NB4 (cell line): Measurements from ENCODE around the gene RCL1.

Source experiments
- DNase-seq: peaks from one replicate; pipeline ENCODE4 v3.0.0; 2010; ENCODE audit warnings: low read depth
- H3K4me3 ChIP-seq: one replicate; pipeline ENCODE4 v1.5.1; 2011; ENCODE audit warnings: mild to moderate bottlenecking, low read depth, low read length, moderate library complexity
- CTCF ChIP-seq: IDR thresholded peaks from one replicate; pipeline ENCODE4 v1.5.1; 2012; ENCODE audit warnings: low read depth, low read length
- MAX ChIP-seq: IDR thresholded peaks from 2 replicates; pipeline ENCODE4 v1.6.1; 2011; ENCODE audit warnings: low read depth, low read length
- MYC ChIP-seq: IDR thresholded peaks from 2 replicates; pipeline ENCODE4 v1.6.1; 2011; ENCODE audit warnings: low read depth, low read length
- POLR2A ChIP-seq: IDR thresholded peaks from 2 replicates; pipeline ENCODE4 v1.6.1; 2011; ENCODE audit warnings: mild to moderate bottlenecking; ENCODE audit not compliant: insufficient read length; ENCODE audit errors: extremely low read depth

Gene RCL1

GRCh38 chr9:4828761-4829160 lies 36.0 kb downstream of the RCL1 start:
- TF ChIP-seq CTCF (no peak), POLR2A (no peak), MAX (no peak), MYC (no peak)
- no peak for DNase-seq

GRCh38 chr9:4829969-4830368 lies 37.2 kb downstream of the RCL1 start:
- no peak for DNase-seq
- TF ChIP-seq MYC, result no peak
- no peak for TF ChIP-seq MAX
- no peak for TF ChIP-seq CTCF
- no peak for TF ChIP-seq POLR2A
- no peak overlapping the region for H3K4me3 ChIP-seq

More at GRCh38 chr9:4828761-4829160, 36.0 kb downstream of the RCL1 start:
- H3K4me3 ChIP-seq, result no peak overlapping the region

GRCh38 chr9:4830699-4831098 lies 38.0 kb downstream of the RCL1 start:
- TF ChIP-seq CTCF (no peak), MYC (no peak), POLR2A (no peak), MAX (no peak)
- no peak overlapping the region for H3K4me3 ChIP-seq
- no peak for DNase-seq

- no peak overlapping the region for H3K4me3 ChIP-seq
- no peak for TF ChIP-seq POLR2A
- no peak for TF ChIP-seq MAX
- TF ChIP-seq CTCF, result no peak
- TF ChIP-seq MYC, result no peak
- no peak for DNase-seq
Measured at GRCh38 chr9:4831119-4831518, 38.4 kb downstream of the RCL1 start.

GRCh38 chr9:4831944-4832343 lies 39.2 kb downstream of the RCL1 start:
- TF ChIP-seq MYC (no peak), CTCF (no peak), MAX (no peak), POLR2A (no peak)
- H3K4me3 ChIP-seq, result no peak overlapping the region
- DNase-seq, result no peak

- H3K4me3 ChIP-seq, result no peak overlapping the region
- no peak for DNase-seq
- TF ChIP-seq POLR2A (no peak), MAX (no peak)
Measured at GRCh38 chr9:4832786-4833579, 40.2 kb downstream of the RCL1 start.
